GM23338 (cell line): ENCODE data around the gene KIF1A. TPM values are rescaled to one million over a fixed set of nuclear protein-coding genes. Genes with fewer than 3 reads are reported as not detected.

Source experiments
- ATAC-seq: fragments of 200-7000 bp; cut with Tn5 transposase; 3 replicates; pipeline ENCODE4 v1.9.1; 2020
- DNase-seq: peaks from one replicate; pipeline ENCODE4 v3.0.0-alpha.2; 2015; ENCODE audit warnings: low spot score
- H2AFZ ChIP-seq: fragments of 200-600 bp; sonication (generic); 2 replicates; pipeline ENCODE4 v1.8.0; 2016; ENCODE audit warnings: antibody characterized with exemption, mild to moderate bottlenecking, moderate library complexity
- H3F3A ChIP-seq: fragments of 200-600 bp; sonication (generic); replicated peaks from 2 replicates; pipeline ENCODE4 v1.8.0; 2017; ENCODE audit warnings: antibody characterized with exemption, mixed run types, low read depth
- H3K27ac ChIP-seq: fragments of 200-600 bp; sonication (generic); 2 replicates; pipeline ENCODE4 v1.6.1; 2016; ENCODE audit warnings: low read depth
- H3K27me3 ChIP-seq: fragments of 200-600 bp; sonication (generic); 2 replicates; pipeline ENCODE4 v1.8.0; 2016; ENCODE audit warnings: mild to moderate bottlenecking, mixed run types, moderate library complexity; ENCODE audit not compliant: insufficient read depth
- H3K36me3 ChIP-seq: fragments of 200-600 bp; sonication (generic); 2 replicates; pipeline ENCODE4 v1.8.0; 2016; ENCODE audit warnings: mild to moderate bottlenecking; ENCODE audit not compliant: insufficient read depth
- H3K4me1 ChIP-seq: fragments of 200-600 bp; sonication (generic); 2 replicates; pipeline ENCODE4 v1.8.0; 2016; ENCODE audit warnings: mild to moderate bottlenecking, moderate library complexity; ENCODE audit not compliant: insufficient read depth
- H3K4me2 ChIP-seq: fragments of 200-600 bp; sonication (generic); 2 replicates; pipeline ENCODE4 v1.7.1; 2017; ENCODE audit warnings: mixed run types
- H3K4me3 ChIP-seq: fragments of 200-600 bp; sonication (generic); 2 replicates; pipeline ENCODE4 v1.6.1; 2016; ENCODE audit warnings: mixed run types
- H3K79me2 ChIP-seq: fragments of 200-600 bp; sonication (generic); replicated peaks from 2 replicates; pipeline ENCODE4 v1.8.0; 2017; ENCODE audit warnings: mild to moderate bottlenecking; ENCODE audit not compliant: insufficient read depth
- H3K9me2 ChIP-seq: fragments of 200-600 bp; sonication (generic); 2 replicates; pipeline ENCODE4 v1.8.0; 2017; ENCODE audit not compliant: insufficient read depth
- H4K20me1 ChIP-seq: fragments of 200-600 bp; sonication (generic); replicated peaks from 2 replicates; pipeline ENCODE4 v1.8.0; 2017; ENCODE audit warnings: mild to moderate bottlenecking; ENCODE audit not compliant: insufficient read depth
- H3K27ac Mint-ChIP-seq: 2 replicates; pipeline ENCODE4 v1.8.0; 2020; ENCODE audit warnings: inconsistent platforms, mild to moderate bottlenecking, moderate library complexity, mixed read lengths
- H3K27me3 Mint-ChIP-seq: 3 replicates; pipeline ENCODE4 v1.8.0; 2022; ENCODE audit warnings: low read depth, mild to moderate bottlenecking, moderate library complexity, mixed read lengths, inconsistent platforms; ENCODE audit not compliant: insufficient read depth, poor library complexity
- H3K36me3 Mint-ChIP-seq: 3 replicates; pipeline ENCODE4 v1.8.0; 2021; ENCODE audit warnings: low read depth, mild to moderate bottlenecking, inconsistent platforms, moderate library complexity, mixed read lengths
- H3K4me1 Mint-ChIP-seq: 3 replicates; pipeline ENCODE4 v1.8.0; 2020; ENCODE audit warnings: mild to moderate bottlenecking, inconsistent platforms, mixed read lengths
- H3K4me3 Mint-ChIP-seq: 3 replicates; pipeline ENCODE4 v1.8.0; 2021; ENCODE audit warnings: moderate library complexity, mild to moderate bottlenecking, inconsistent platforms, mixed read lengths
- H3K9me3 Mint-ChIP-seq: 3 replicates; pipeline ENCODE4 v1.8.0; 2020; ENCODE audit warnings: moderate library complexity, mild to moderate bottlenecking, inconsistent platforms, mixed read lengths
- CREB1 ChIP-seq: fragments of 250-450 bp; sonication (Bioruptor Pico); IDR thresholded peaks from 2 replicates; pipeline ENCODE4 v1.5.0; 2020; ENCODE audit warnings: low read depth, mild to moderate bottlenecking, moderate library complexity
- CTCF ChIP-seq, 2 experiments: fragments of 200-600 bp in 1 of 2; sonication (generic) in 1 of 2; conservative IDR thresholded peaks; 2 replicates each; pipeline versions ENCODE4 v1.5.1 to v1.6.1; 2016 to 2017; ENCODE audit warnings: antibody characterized with exemption in 2 of 2, low read depth in 2 of 2, mild to moderate bottlenecking in 2 of 2, moderate library complexity in 1 of 2
- EZH2 ChIP-seq: fragments of 200-600 bp; sonication (generic); IDR thresholded peaks from one replicate; pipeline ENCODE4 v1.8.0; 2017; ENCODE audit warnings: antibody characterized with exemption, mild to moderate bottlenecking, low read depth; ENCODE audit not compliant: unreplicated experiment
- EZH2phosphoT487 ChIP-seq: fragments of 200-600 bp; sonication (generic); IDR thresholded peaks from one replicate; pipeline ENCODE4 v1.8.1; 2018; ENCODE audit warnings: antibody characterized with exemption; ENCODE audit not compliant: unreplicated experiment
- JUNB ChIP-seq: IDR thresholded peaks from one replicate; pipeline ENCODE4 v1.6.1; 2016; ENCODE audit warnings: antibody characterized with exemption; ENCODE audit not compliant: unreplicated experiment
- NANOG ChIP-seq: IDR thresholded peaks from 2 replicates; pipeline ENCODE4 v1.6.1; 2016; ENCODE audit warnings: antibody characterized with exemption, borderline replicate concordance
- ZNF114 ChIP-seq: fragments of 250-450 bp; sonication (Bioruptor Pico); IDR thresholded peaks from 2 replicates; pipeline ENCODE4 v1.5.0; 2020; ENCODE audit warnings: mild to moderate bottlenecking, moderate library complexity
- ZNF331 ChIP-seq: fragments of 250-450 bp; sonication (Bioruptor Pico); IDR thresholded peaks from 2 replicates; pipeline ENCODE4 v1.5.0; 2020; ENCODE audit warnings: low read depth, mild to moderate bottlenecking, moderate library complexity
- polyA plus RNA-seq: library from polyadenylated mRNA; unstranded; fragments of >200 nt; fragmentation: Nextera tagmentation; extraction: Ambion mirVana; gene quantifications from 2 replicates; pipeline ENCODE4 v1.2.1, GENCODE V29; 2016
- total RNA-seq: library from RNA; depleted of rRNA; stranded (reverse); fragments of >200 nt; shearing (Covaris generic); gene quantifications from 2 replicates; pipeline ENCODE4 v1.2.3, GENCODE V29; 2014
- TF ChIP-seq, protein P1 (sequence below): IDR thresholded peaks from 2 replicates; pipeline ENCODE4 v1.6.1; 2016; ENCODE audit warnings: antibody characterized with exemption
- TF ChIP-seq, protein P2 (sequence below): fragments of 250-450 bp; sonication (Bioruptor Pico); IDR thresholded peaks from 2 replicates; pipeline ENCODE4 v1.5.0; 2020; ENCODE audit warnings: mild to moderate bottlenecking, moderate library complexity

Gene KIF1A
- total and polyA plus RNA-seq, 2 experiments from 2014 or later = 169 to 214 TPM

DNA sequence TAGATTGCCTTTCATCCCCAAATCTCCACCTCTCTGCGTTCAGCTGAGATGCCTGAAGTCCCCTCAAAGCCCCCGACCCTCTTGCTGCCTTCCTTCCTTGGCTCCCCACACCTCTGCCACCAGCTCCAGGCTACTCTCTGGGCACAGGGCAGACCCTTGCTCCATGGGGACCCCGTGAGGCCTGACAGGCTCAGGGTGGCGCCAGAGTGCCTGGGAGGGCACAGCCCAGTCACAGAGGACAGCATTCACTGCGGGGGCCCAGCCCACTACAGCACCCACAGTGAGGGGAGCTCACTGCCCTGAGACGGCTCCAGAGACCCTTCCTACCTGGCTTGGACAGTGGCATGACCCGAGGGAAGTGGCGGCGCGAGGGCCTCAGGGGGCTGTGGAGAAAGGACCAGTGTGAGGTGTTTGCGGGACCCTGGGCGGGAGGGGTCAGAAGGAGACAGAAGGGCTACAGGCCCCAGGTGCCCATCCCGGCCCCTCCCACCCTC, 77.4 kb downstream of the KIF1A start:
- Mint-ChIP-seq H3K9me3 (no peaks in the 10 kb centered on the region; the same call in 2 of the 3 replicates), H3K4me3 (no peak overlapping the region), H3K27me3 (peaks cover 27% of the 10 kb centered on the region), H3K4me1 (no peaks in the 10 kb centered on the region), H3K27ac (peak overlapping the region; percentile 51; the same call in 1 of the 2 replicates), H3K36me3 (peaks cover 90% of the 10 kb centered on the region)
- Histone ChIP-seq H3K4me2 (no peak overlapping the region), H3K27ac (no peak overlapping the region), H4K20me1 (no peaks in the 10 kb centered on the region), H3K27me3 (no peaks in the 10 kb centered on the region), H2AFZ (no peak overlapping the region), H3K4me1 (no peaks in the 10 kb centered on the region), H3K36me3 (peaks cover 9% of the 10 kb centered on the region; the same call in 1 of the 2 replicates), H3F3A (no peaks in the 10 kb centered on the region), H3K4me3 (no peak overlapping the region), H3K9me2 (no peaks in the 10 kb centered on the region), H3K79me2 (no peaks in the 10 kb centered on the region)
- DNase-seq (peak; percentile 9), ATAC-seq (peak; percentile 64)
- TF ChIP-seq JUNB = no peak
- TF ChIP-seq CTCF (conservative IDR thresholded peaks at IDR 0.05; ENCODE audit: low read depth in 2 of 2) = peak; percentile 34 to 56

DNA sequence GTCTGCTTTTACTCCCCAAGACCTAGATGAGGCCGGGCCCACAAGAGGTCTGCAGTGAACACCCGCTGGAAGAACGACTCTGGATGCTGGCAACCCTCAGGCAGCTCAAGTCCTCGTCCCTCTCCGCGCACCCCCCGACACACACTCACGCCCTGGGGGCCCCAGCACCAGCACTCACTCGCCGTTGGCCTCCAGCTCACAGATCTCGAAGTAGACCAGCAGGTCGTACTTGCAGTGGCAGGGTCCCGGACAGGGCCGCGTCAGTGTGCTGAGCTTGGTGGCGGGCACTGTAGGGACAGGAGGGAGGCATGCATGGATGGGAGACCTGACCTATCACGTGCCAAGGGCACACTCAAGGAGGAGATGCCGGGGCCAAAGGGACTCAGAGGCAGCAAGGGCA, 78.9 kb downstream of the KIF1A start:
- Histone ChIP-seq H3K9me2 (no peaks in the 10 kb centered on the region), H3K27me3 (no peaks in the 10 kb centered on the region), H3K36me3 (peaks cover 5% of the 10 kb centered on the region; the same call in 1 of the 2 replicates), H3K79me2 (no peaks in the 10 kb centered on the region), H3K27ac (no peak overlapping the region), H3F3A (no peaks in the 10 kb centered on the region), H3K4me1 (no peaks in the 10 kb centered on the region), H4K20me1 (no peaks in the 10 kb centered on the region), H3K4me2 (no peak overlapping the region), H3K4me3 (no peak overlapping the region), H2AFZ (no peak overlapping the region)
- DNase-seq (no peak), ATAC-seq (no peak)
- TF ChIP-seq CREB1 (CRISPR knock-in tag) (no peak), ZNF331 (CRISPR knock-in tag) (no peak), JUNB (no peak), EZH2phosphoT487 (no peak), EZH2 (no peak), ZNF114 (CRISPR knock-in tag) (no peak), NANOG (no peak), CTCF (conservative IDR thresholded peaks at IDR 0.05; ENCODE audit: low read depth in 2 of 2) (no peak)
- TF ChIP-seq, protein P1, sequence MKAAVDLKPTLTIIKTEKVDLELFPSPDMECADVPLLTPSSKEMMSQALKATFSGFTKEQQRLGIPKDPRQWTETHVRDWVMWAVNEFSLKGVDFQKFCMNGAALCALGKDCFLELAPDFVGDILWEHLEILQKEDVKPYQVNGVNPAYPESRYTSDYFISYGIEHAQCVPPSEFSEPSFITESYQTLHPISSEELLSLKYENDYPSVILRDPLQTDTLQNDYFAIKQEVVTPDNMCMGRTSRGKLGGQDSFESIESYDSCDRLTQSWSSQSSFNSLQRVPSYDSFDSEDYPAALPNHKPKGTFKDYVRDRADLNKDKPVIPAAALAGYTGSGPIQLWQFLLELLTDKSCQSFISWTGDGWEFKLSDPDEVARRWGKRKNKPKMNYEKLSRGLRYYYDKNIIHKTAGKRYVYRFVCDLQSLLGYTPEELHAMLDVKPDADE = no peak
- TF ChIP-seq, protein P2, sequence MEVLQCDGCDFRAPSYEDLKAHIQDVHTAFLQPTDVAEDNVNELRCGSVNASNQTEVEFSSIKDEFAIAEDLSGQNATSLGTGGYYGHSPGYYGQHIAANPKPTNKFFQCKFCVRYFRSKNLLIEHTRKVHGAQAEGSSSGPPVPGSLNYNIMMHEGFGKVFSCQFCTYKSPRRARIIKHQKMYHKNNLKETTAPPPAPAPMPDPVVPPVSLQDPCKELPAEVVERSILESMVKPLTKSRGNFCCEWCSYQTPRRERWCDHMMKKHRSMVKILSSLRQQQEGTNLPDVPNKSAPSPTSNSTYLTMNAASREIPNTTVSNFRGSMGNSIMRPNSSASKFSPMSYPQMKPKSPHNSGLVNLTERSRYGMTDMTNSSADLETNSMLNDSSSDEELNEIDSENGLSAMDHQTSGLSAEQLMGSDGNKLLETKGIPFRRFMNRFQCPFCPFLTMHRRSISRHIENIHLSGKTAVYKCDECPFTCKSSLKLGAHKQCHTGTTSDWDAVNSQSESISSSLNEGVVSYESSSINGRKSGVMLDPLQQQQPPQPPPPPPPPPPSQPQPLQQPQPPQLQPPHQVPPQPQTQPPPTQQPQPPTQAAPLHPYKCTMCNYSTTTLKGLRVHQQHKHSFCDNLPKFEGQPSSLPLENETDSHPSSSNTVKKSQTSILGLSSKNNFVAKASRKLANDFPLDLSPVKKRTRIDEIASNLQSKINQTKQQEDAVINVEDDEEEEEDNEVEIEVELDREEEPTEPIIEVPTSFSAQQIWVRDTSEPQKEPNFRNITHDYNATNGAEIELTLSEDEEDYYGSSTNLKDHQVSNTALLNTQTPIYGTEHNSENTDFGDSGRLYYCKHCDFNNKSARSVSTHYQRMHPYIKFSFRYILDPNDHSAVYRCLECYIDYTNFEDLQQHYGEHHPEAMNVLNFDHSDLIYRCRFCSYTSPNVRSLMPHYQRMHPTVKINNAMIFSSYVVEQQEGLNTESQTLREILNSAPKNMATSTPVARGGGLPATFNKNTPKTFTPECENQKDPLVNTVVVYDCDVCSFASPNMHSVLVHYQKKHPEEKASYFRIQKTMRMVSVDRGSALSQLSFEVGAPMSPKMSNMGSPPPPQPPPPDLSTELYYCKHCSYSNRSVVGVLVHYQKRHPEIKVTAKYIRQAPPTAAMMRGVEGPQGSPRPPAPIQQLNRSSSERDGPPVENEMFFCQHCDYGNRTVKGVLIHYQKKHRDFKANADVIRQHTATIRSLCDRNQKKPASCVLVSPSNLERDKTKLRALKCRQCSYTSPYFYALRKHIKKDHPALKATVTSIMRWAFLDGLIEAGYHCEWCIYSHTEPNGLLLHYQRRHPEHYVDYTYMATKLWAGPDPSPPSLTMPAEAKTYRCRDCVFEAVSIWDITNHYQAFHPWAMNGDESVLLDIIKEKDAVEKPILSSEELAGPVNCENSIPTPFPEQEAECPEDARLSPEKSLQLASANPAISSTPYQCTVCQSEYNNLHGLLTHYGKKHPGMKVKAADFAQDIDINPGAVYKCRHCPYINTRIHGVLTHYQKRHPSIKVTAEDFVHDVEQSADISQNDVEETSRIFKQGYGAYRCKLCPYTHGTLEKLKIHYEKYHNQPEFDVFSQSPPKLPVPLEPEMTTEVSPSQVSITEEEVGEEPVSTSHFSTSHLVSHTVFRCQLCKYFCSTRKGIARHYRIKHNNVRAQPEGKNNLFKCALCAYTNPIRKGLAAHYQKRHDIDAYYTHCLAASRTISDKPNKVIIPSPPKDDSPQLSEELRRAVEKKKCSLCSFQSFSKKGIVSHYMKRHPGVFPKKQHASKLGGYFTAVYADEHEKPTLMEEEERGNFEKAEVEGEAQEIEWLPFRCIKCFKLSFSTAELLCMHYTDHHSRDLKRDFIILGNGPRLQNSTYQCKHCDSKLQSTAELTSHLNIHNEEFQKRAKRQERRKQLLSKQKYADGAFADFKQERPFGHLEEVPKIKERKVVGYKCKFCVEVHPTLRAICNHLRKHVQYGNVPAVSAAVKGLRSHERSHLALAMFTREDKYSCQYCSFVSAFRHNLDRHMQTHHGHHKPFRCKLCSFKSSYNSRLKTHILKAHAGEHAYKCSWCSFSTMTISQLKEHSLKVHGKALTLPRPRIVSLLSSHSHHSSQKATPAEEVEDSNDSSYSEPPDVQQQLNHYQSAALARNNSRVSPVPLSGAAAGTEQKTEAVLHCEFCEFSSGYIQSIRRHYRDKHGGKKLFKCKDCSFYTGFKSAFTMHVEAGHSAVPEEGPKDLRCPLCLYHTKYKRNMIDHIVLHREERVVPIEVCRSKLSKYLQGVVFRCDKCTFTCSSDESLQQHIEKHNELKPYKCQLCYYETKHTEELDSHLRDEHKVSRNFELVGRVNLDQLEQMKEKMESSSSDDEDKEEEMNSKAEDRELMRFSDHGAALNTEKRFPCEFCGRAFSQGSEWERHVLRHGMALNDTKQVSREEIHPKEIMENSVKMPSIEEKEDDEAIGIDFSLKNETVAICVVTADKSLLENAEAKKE (CRISPR knock-in tag) = no peak
- Mint-ChIP-seq H3K4me3 (no peak overlapping the region), H3K36me3 (peaks cover 88% of the 10 kb centered on the region), H3K27ac (no peak overlapping the region), H3K27me3 (peaks cover 27% of the 10 kb centered on the region), H3K4me1 (no peaks in the 10 kb centered on the region), H3K9me3 (no peaks in the 10 kb centered on the region; the same call in 2 of the 3 replicates)
